GM18907 (cell line): ENCODE results near the gene UMAD1.

Source experiments
- ATAC-seq: cut with Tn5 transposase; IDR thresholded peaks from one replicate; pipeline ENCODE4 v1.9.1; 2021; ENCODE audit warnings: mild to moderate bottlenecking, moderate library complexity; ENCODE audit not compliant: unreplicated experiment

The UMAD1 gene

GRCh38 chr7:7688310-7688709 lies 47.8 kb downstream of the UMAD1 start:
- ATAC-seq: no peak

GRCh38 chr7:7688956-7689355 lies 48.4 kb downstream of the UMAD1 start:
- ATAC-seq: no peak

- no peak for ATAC-seq
Observed at GRCh38 chr7:7693881-7694280, 53.3 kb downstream of the UMAD1 start.

GRCh38 chr7:7694542-7694941 lies 54.0 kb downstream of the UMAD1 start:
- ATAC-seq: no peak

GRCh38 chr7:7695111-7695817 lies 54.7 kb downstream of the UMAD1 start:
- no peak for ATAC-seq

- ATAC-seq: no peak
Observed at GRCh38 chr7:7696458-7697119, 56.0 kb downstream of the UMAD1 start.

- ATAC-seq: no peak
Observed at GRCh38 chr7:7698930-7699329, 58.4 kb downstream of the UMAD1 start.

- no peak for ATAC-seq
Observed at GRCh38 chr7:7699380-7699779, 58.8 kb downstream of the UMAD1 start.

- no peak for ATAC-seq
Observed at GRCh38 chr7:7699970-7700369, 59.4 kb downstream of the UMAD1 start.

- no peak for ATAC-seq
Observed at GRCh38 chr7:7701527-7701926, 61.0 kb downstream of the UMAD1 start.

GRCh38 chr7:7702826-7703225 lies 62.3 kb downstream of the UMAD1 start:
- no peak for ATAC-seq

GRCh38 chr7:7703427-7703826 lies 62.9 kb downstream of the UMAD1 start:
- no peak for ATAC-seq

GRCh38 chr7:7704867-7705266 lies 64.3 kb downstream of the UMAD1 start:
- no peak for ATAC-seq

- no peak for ATAC-seq
Observed at GRCh38 chr7:7705318-7705717, 64.8 kb downstream of the UMAD1 start.

- ATAC-seq: peak; percentile 64
Observed at GRCh38 chr7:7706101-7706511, 65.6 kb downstream of the UMAD1 start.

GRCh38 chr7:7706556-7707172 lies 66.1 kb downstream of the UMAD1 start:
- ATAC-seq: peak; percentile 15

GRCh38 chr7:7707246-7707645 lies 66.7 kb downstream of the UMAD1 start:
- no peak for ATAC-seq

GRCh38 chr7:7707806-7708205 lies 67.3 kb downstream of the UMAD1 start:
- no peak for ATAC-seq

GRCh38 chr7:7709291-7709690 lies 68.7 kb downstream of the UMAD1 start:
- no peak for ATAC-seq

GRCh38 chr7:7710469-7710868 lies 69.9 kb downstream of the UMAD1 start:
- no peak for ATAC-seq

- ATAC-seq: no peak
Observed at GRCh38 chr7:7713730-7714129, 73.2 kb downstream of the UMAD1 start.

GRCh38 chr7:7718492-7718891 lies 77.9 kb downstream of the UMAD1 start, which contains the start of gene RPA3:
RPA3 (minus strand) TSS chr7:7718607; CDS start chr7:7640418, 78,189 bp downstream.
- no peak for ATAC-seq
